Epithelial cell of esophagus (primary cell): ENCODE data around the gene PDE1A.

ENCODE experiments used
- DNase-seq: peaks from one replicate; pipeline ENCODE4 v3.0.0; 2010; ENCODE audit warnings: low read depth
- H3K4me3 ChIP-seq: 2 replicates; pipeline ENCODE4 v1.5.1; 2011; ENCODE audit warnings: mild to moderate bottlenecking, low read length, control low read depth
- CTCF ChIP-seq: IDR thresholded peaks from 2 replicates; pipeline ENCODE4 v1.5.1; 2011; ENCODE audit warnings: low read depth, mild to moderate bottlenecking, low read length, control low read depth, inconsistent platforms; ENCODE audit not compliant: insufficient read depth; ENCODE audit errors: missing control alignments

Gene PDE1A

DNA sequence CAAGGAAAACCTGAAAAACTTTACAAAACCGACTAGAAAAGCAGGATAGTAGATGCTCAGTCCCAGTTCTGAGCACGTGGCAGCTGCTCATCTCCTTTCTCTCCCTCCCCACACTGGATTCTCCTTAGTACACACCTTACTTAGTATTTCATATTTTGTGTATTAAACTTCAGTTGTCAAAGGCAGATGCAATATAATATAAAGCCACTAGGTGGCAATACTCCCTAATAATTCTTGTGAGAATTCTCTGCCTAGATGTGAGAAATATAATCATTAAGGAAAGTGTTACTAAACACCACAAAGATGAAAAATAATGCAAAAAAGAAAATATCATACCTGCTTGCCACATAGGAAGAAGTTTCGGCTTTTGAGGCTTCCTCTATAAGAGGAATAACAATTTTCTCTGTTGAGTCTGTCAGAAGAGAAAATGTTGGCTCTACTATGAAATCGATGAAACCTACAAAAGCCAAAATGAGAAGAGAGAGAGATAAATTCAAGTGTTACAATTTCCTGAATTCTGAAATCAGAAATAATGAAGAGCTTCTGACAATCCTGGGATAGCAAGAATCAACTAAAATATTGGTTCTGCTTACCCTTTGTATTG is 240.6 kb downstream of the PDE1A start:
- DNase-seq = peak; percentile 44
- H3K4me3 ChIP-seq = no peak overlapping the region
- peak; percentile 51 for TF ChIP-seq CTCF

DNA sequence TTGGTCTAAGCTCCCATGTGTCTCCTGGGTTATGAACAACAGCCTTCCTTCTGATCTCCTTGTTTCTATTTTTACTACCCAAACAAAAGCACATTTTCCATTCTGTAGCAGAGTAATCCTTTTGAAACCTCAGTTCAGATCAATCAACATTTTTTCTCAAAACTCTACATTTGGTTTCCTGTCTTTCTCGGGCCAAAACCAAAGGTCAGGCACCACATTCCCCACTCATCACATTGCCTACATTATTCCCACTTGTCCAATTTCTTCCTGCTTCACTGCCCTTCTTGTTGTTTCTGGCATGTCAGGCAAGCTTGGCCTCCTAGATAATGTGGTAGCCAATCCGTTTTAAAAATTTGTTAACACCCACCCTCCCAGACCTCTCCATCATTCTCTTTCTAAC is 244.4 kb downstream of the PDE1A start:
- DNase-seq = no peak
- no peak for TF ChIP-seq CTCF
- H3K4me3 ChIP-seq = no peak overlapping the region

- no peak for DNase-seq
- H3K4me3 ChIP-seq = no peak overlapping the region
- TF ChIP-seq CTCF = no peak
Measured at GRCh38 chr2:182181381-182181780, 245.5 kb downstream of the PDE1A start.

- TF ChIP-seq CTCF = no peak
- no peak for DNase-seq
- no peak overlapping the region for H3K4me3 ChIP-seq
Measured at GRCh38 chr2:182179176-182179575, 247.7 kb downstream of the PDE1A start.

GRCh38 chr2:182173944-182174622 is 252.8 kb downstream of the PDE1A start:
- no peak for DNase-seq
- no peak overlapping the region for H3K4me3 ChIP-seq
- TF ChIP-seq CTCF = no peak

- DNase-seq = no peak
- H3K4me3 ChIP-seq = no peak overlapping the region
- TF ChIP-seq CTCF = no peak
Measured at GRCh38 chr2:182170341-182170740, 256.5 kb downstream of the PDE1A start.

DNA sequence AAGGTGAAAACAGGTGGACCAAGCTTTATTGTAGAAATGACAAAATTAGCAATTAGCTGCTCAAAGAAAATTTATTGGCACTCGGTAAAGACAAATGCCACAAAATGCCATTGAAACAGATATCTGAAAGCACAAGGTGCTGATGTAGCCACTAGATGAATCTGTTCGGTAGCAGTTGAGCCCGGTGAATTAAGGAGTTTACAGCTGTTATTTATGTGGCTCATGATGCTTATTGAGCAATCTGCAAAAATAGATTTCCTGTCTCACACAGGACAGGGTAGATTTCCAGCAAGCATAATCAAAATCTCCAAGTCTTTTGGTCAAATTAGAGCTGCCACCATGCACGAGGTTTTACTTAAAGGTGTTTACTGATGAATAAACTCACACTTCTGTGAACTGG is 259.0 kb downstream of the PDE1A start:
- no peak for DNase-seq
- TF ChIP-seq CTCF = no peak
- no peak overlapping the region for H3K4me3 ChIP-seq
